ENCODE measurements around the gene PIP5K1A. TPM values are rescaled to one million over a fixed set of nuclear protein-coding genes. Genes with fewer than 3 reads are reported as not detected.
"Not testable (repeated sequence)": the region's sequence is repeated elsewhere in the genome, so short reads cannot be mapped to it uniquely, and the experiment has no call there.

Gene PIP5K1A
- total RNA-seq, 1 experiment from 2014 or later: 88.6 TPM

- DNase-seq: no peak
- Mint-ChIP-seq H3K27me3 (ENCODE audit: insufficient read depth, unreplicated experiment) (no peaks in the 10 kb centered on the region), H3K36me3 (ENCODE audit: insufficient read depth, unreplicated experiment) (peaks cover 75% of the 10 kb centered on the region), H3K27ac (ENCODE audit: unreplicated experiment) (no peak overlapping the region), H3K4me1 (ENCODE audit: low read depth, unreplicated experiment) (peaks cover 7% of the 10 kb centered on the region), H3K9me3 (ENCODE audit: unreplicated experiment) (no peaks in the 10 kb centered on the region), H3K4me3 (ENCODE audit: unreplicated experiment) (no peak overlapping the region)
- Histone ChIP-seq H3K4me1 (peaks cover 7% of the 10 kb centered on the region; the same call in 1 of the 2 replicates), H3K9me3 (no peaks in the 10 kb centered on the region), H3K4me3 (ENCODE audit: low read depth, low read length) (no peak overlapping the region), H3K27me3 (replicated peaks; ENCODE audit: control insufficient read depth, insufficient read depth, low read length) (no peaks in the 10 kb centered on the region), H3K36me3 (ENCODE audit: control insufficient read depth, insufficient read depth, low read length) (no peaks in the 10 kb centered on the region; the same call in none of the 2 replicates)
- ChIA-PET POLR2A (no interaction called here), CTCF (interaction anchor here (0.6 kb wide), 1 partner anchor 33 kb away, joined by 3 read pairs; no protein-coding TSS in a partner anchor)
- no TSS peak for BruUV-seq (replicated peaks)
- intact Hi-C loops (cut with micrococcal nuclease; ENCODE audit: unreplicated experiment): no loop called here
- TF ChIP-seq CTCF (IDR thresholded peaks at IDR 0.05; ENCODE audit: insufficient read depth in 1 of 2, low read depth in 1 of 2, low read length in 1 of 2, severe bottlenecking in 1 of 2, unreplicated experiment in 1 of 2): no peak
Observed at GRCh38 chr1:151267760-151268159, 69.4 kb downstream of the PIP5K1A start.

GRCh38 chr1:151273924-151274466 is 75.6 kb downstream of the PIP5K1A start:
- Mint-ChIP-seq H3K27me3 (ENCODE audit: insufficient read depth, unreplicated experiment) (no peaks in the 10 kb centered on the region), H3K4me1 (ENCODE audit: low read depth, unreplicated experiment) (no peaks in the 10 kb centered on the region), H3K9me3 (ENCODE audit: unreplicated experiment) (no peaks in the 10 kb centered on the region), H3K27ac (ENCODE audit: unreplicated experiment) (no peak overlapping the region), H3K36me3 (ENCODE audit: insufficient read depth, unreplicated experiment) (peaks cover 24% of the 10 kb centered on the region), H3K4me3 (ENCODE audit: unreplicated experiment) (no peak overlapping the region)
- no peak for TF ChIP-seq CTCF (IDR thresholded peaks at IDR 0.05; ENCODE audit: insufficient read depth in 1 of 2, low read depth in 1 of 2, low read length in 1 of 2, severe bottlenecking in 1 of 2, unreplicated experiment in 1 of 2)
- Histone ChIP-seq H3K9me3 (no peaks in the 10 kb centered on the region), H3K27me3 (replicated peaks; ENCODE audit: control insufficient read depth, insufficient read depth, low read length) (no peaks in the 10 kb centered on the region), H3K4me3 (ENCODE audit: low read depth, low read length) (no peak overlapping the region), H3K4me1 (no peaks in the 10 kb centered on the region), H3K36me3 (ENCODE audit: control insufficient read depth, insufficient read depth, low read length) (no peaks in the 10 kb centered on the region)
- intact Hi-C loops (cut with micrococcal nuclease; ENCODE audit: unreplicated experiment): no loop called here
- BruUV-seq (replicated peaks): no TSS peak
- ChIA-PET POLR2A (interaction anchor here (0.6 kb wide), 1 partner anchor 142 kb away, joined by 3 read pairs; no protein-coding TSS in a partner anchor), CTCF (no interaction called here)
- DNase-seq: no peak

- H3K27me3 ChIP-seq (replicated peaks; ENCODE audit: control insufficient read depth, insufficient read depth, low read length); H3K4me3 Mint-ChIP-seq (ENCODE audit: unreplicated experiment); H3K36me3 ChIP-seq (ENCODE audit: control insufficient read depth, insufficient read depth, low read length); H3K4me1 ChIP-seq; CTCF ChIA-PET; BruUV-seq (replicated peaks); H3K9me3 Mint-ChIP-seq (ENCODE audit: unreplicated experiment); H3K4me3 ChIP-seq (ENCODE audit: low read depth, low read length); H3K4me1 Mint-ChIP-seq (ENCODE audit: low read depth, unreplicated experiment); H3K27me3 Mint-ChIP-seq (ENCODE audit: insufficient read depth, unreplicated experiment); DNase-seq; H3K27ac Mint-ChIP-seq (ENCODE audit: unreplicated experiment); POLR2A ChIA-PET; H3K9me3 ChIP-seq; intact Hi-C loops (cut with micrococcal nuclease; ENCODE audit: unreplicated experiment): not testable (repeated sequence)
- H3K36me3 Mint-ChIP-seq (ENCODE audit: insufficient read depth, unreplicated experiment): peaks cover 17% of the 10 kb centered on the region
Observed at GRCh38 chr1:151275341-151275740, 77.0 kb downstream of the PIP5K1A start.

Measured in Caco-2 (cell line).